Body of pancreas (tissue), 4 donors: Measurements from ENCODE around the gene OGG1. TPM values are rescaled to one million over a fixed set of nuclear protein-coding genes. Genes with fewer than 3 reads are reported as not detected.

ENCODE experiments used
- ATAC-seq: fragments of 150-250 bp; one replicate; pipeline ENCODE4 v1.9.1; 2016
- DNase-seq, 4 donors: peaks; one replicate each; pipeline ENCODE4 v3.0.0-alpha.2; 2019
- H3K27ac ChIP-seq, 4 donors: fragments of 200-600 bp; sonication (generic); 1 replicate in 3 of 4; 2 replicates in 1 of 4; pipeline versions ENCODE4 v1.5.1 to v1.6.1; 2016 to 2019; ENCODE audit warnings: mild to moderate bottlenecking in 1 of 4, mixed read lengths in 1 of 4, moderate library complexity in 1 of 4
- H3K27me3 ChIP-seq, 2 donors: fragments of 200-600 bp; sonication (generic); one replicate each; pipeline ENCODE4 v1.6.0; 2016; ENCODE audit warnings: mild to moderate bottlenecking in 1 of 2
- H3K36me3 ChIP-seq, 2 donors: fragments of 200-600 bp; sonication (generic); replicated peaks in 1 of 2; 2 replicates each; pipeline ENCODE4 v1.5.1; 2016; ENCODE audit warnings: low read depth in 2 of 2; ENCODE audit not compliant: insufficient read depth in 1 of 2
- H3K4me1 ChIP-seq: fragments of 200-600 bp; sonication (generic); one replicate; pipeline ENCODE4 v1.6.0; 2016
- H3K4me3 ChIP-seq, 2 donors: fragments of 200-600 bp; sonication (generic); 1 replicate in 1 of 2; 2 replicates in 1 of 2; pipeline ENCODE4 v1.5.1; 2016 to 2019
- H3K9me3 ChIP-seq, 3 donors: fragments of 200-600 bp; sonication (generic); 1 replicate in 2 of 3; 2 replicates in 1 of 3; pipeline ENCODE4 v1.5.1; 2016
- POLR2A ChIP-seq, 3 donors: fragments of 450-650 bp; IDR thresholded peaks; one replicate each; pipeline ENCODE4 v1.6.1; 2016; ENCODE audit warnings: antibody characterized with exemption in 3 of 3, mild to moderate bottlenecking in 2 of 3
- WGBS, 2 donors: methylation state at CpG; one replicate each; pipeline ENCODE4 v1.1.5; 2017; 5-methylcytosine and 5-hydroxymethylcytosine counted together
- intact Hi-C: fragments of 100-400 bp; cut with DNase I; formaldehyde crosslinking; loops from one replicate; pipeline ENCODE4 v1.15.1; 2023
- total RNA-seq, 2 donors: library from RNA; depleted of rRNA; stranded (reverse); fragments of >200 nt; gene quantifications; one replicate each; pipeline ENCODE4 v1.1.0, GENCODE V29; 2016
- TF ChIP-seq, protein P1 (sequence below), 7 experiments: fragments of 450-650 bp in 4 of 7; fragments of 200-600 bp in 3 of 7; sonication (generic) in 3 of 7; IDR thresholded peaks; one replicate each; pipeline ENCODE4 v1.5.1; 2016 to 2019; ENCODE audit warnings: antibody characterized with exemption in 7 of 7

OGG1 gene
- total RNA-seq, 2 donors from 2014 or later, result 18.1 to 28.3 TPM

DNA sequence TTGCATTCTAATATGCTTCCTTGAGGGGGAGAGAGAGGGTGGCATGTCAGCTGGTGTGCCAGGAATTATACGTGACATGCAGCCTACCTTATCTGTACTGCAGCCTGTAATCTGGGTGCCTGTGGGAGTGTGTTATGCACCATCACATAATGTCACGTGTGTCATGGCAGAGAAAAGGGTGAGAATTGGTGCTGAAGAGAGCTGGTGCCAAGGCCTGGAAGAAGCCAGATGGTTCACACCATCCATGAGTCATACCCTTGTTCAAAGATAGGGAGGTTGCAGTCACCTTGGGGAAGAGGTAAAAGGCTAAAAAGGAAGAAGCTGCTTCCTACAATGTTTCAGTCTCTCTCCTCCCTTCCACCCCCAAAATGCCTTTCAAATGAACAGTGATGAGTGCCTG is 12.9 kb upstream of the OGG1 start:
- Histone ChIP-seq H3K4me1 (peaks cover 26% of the 10 kb centered on the region), H3K27ac (no peak overlapping the region), H3K4me3 (no peak overlapping the region), H3K27me3 (no peaks in the 10 kb centered on the region), H3K9me3 (no peaks in the 10 kb centered on the region), H3K36me3 (peaks cover 6 to 30% of the 10 kb centered on the region in 2 donors)
- intact Hi-C loops, result no loop called here
- DNase-seq (no peak), ATAC-seq (no peak)
- 56 to 67% methylated on average over 2 of the region's 2 CpGs for WGBS, 2 donors
- TF ChIP-seq, protein P1, sequence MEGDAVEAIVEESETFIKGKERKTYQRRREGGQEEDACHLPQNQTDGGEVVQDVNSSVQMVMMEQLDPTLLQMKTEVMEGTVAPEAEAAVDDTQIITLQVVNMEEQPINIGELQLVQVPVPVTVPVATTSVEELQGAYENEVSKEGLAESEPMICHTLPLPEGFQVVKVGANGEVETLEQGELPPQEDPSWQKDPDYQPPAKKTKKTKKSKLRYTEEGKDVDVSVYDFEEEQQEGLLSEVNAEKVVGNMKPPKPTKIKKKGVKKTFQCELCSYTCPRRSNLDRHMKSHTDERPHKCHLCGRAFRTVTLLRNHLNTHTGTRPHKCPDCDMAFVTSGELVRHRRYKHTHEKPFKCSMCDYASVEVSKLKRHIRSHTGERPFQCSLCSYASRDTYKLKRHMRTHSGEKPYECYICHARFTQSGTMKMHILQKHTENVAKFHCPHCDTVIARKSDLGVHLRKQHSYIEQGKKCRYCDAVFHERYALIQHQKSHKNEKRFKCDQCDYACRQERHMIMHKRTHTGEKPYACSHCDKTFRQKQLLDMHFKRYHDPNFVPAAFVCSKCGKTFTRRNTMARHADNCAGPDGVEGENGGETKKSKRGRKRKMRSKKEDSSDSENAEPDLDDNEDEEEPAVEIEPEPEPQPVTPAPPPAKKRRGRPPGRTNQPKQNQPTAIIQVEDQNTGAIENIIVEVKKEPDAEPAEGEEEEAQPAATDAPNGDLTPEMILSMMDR (IDR thresholded peaks at IDR 0.05), result no peak
- no peak for TF ChIP-seq POLR2A (IDR thresholded peaks at IDR 0.05)

DNA sequence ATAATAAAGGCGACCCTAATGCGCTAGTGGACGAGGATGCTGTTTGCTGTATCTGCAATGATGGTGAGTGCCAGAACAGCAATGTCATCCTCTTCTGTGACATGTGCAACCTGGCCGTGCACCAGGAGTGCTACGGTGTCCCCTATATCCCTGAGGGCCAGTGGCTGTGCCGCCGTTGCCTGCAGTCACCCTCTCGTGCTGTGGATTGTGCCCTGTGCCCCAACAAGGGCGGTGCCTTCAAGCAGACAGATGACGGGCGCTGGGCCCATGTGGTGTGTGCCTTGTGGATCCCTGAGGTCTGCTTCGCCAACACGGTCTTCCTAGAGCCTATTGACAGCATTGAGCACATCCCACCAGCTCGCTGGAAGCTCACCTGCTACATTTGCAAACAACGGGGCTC is 10.6 kb upstream of the OGG1 start:
- no peak for ATAC-seq

DNA sequence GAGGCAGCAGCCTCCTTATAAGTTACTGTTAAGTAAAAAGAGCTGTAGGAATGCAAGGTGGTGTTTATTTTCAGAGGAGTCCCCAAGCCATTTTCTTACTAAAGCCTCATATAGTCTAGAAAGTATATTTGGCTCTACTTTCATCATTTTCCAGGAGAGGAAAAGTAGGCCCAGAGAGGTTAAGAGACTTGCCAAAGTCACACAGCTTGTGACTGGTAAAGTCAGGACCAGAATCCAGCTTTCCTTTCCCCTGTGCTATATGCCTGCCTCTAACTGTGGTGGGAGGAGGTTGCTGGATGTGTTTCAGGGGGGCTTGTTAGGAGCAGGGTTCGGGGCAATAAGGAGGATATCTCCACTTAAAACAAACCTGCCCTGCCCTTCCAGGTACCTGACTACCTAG is 7.2 kb upstream of the OGG1 start:
- Histone ChIP-seq H3K36me3 (peaks cover 6 to 70% of the 10 kb centered on the region in 2 donors), H3K9me3 (no peaks in the 10 kb centered on the region), H3K27ac (no peak overlapping the region), H3K4me3 (no peak overlapping the region), H3K27me3 (no peaks in the 10 kb centered on the region), H3K4me1 (no peaks in the 10 kb centered on the region)
- TF ChIP-seq, protein P1 (IDR thresholded peaks at IDR 0.05), result no peak
- TF ChIP-seq POLR2A (IDR thresholded peaks at IDR 0.05), result no peak
- no peak for DNase-seq
- intact Hi-C loops, result no loop called here
- ATAC-seq, result no peak
- 91 to 96% methylated on average over 1 of the region's 1 CpG for WGBS, 2 donors

More for the DNA sequence above, 10.6 kb upstream of the OGG1 start:
- no peak for DNase-seq
- no peaks in the 10 kb centered on the region for H3K27me3 ChIP-seq
- no peak for TF ChIP-seq POLR2A (IDR thresholded peaks at IDR 0.05)
- TF ChIP-seq, protein P1 (IDR thresholded peaks at IDR 0.05), result no peak
- no peak overlapping the region for H3K27ac ChIP-seq
- H3K9me3 ChIP-seq, result no peaks in the 10 kb centered on the region
- H3K4me3 ChIP-seq, result no peak overlapping the region
- peaks cover 8% of the 10 kb centered on the region for H3K4me1 ChIP-seq
- intact Hi-C loops, result no loop called here
- WGBS, 2 donors, result 87 to 90% methylated on average over 3 to 15 of the region's 15 CpGs
- peaks cover 6 to 52% of the 10 kb centered on the region in 2 donors for H3K36me3 ChIP-seq

DNA sequence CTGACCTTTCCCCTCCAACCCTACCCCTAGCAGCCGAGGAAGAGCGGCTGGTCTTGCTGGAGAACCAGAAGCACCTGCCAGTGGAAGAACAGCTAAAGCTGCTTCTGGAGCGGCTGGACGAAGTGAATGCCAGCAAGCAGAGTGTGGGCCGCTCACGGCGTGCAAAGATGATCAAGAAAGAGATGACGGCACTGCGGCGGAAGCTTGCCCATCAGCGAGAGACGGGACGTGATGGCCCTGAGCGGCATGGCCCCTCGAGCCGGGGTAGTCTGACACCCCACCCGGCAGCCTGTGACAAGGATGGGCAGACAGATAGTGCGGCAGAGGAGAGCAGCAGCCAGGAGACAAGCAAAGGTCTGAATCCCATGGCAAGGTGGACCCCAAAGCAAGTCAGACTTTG is 6.2 kb upstream of the OGG1 start:
- H3K4me1 ChIP-seq, result peaks cover 2% of the 10 kb centered on the region
- TF ChIP-seq, protein P1 (IDR thresholded peaks at IDR 0.05), result no peak
- TF ChIP-seq POLR2A (IDR thresholded peaks at IDR 0.05), result no peak
- intact Hi-C loops, result no loop called here
- 95 to 96% methylated on average over 18 of the region's 18 CpGs for WGBS, 2 donors
- no peak overlapping the region for H3K4me3 ChIP-seq
- no peak overlapping the region for H3K27ac ChIP-seq
- ATAC-seq, result no peak
- no peak for DNase-seq
- H3K36me3 ChIP-seq, result peaks cover 6 to 70% of the 10 kb centered on the region in 2 donors
- H3K27me3 ChIP-seq, result no peaks in the 10 kb centered on the region
- H3K9me3 ChIP-seq, result no peaks in the 10 kb centered on the region

DNA sequence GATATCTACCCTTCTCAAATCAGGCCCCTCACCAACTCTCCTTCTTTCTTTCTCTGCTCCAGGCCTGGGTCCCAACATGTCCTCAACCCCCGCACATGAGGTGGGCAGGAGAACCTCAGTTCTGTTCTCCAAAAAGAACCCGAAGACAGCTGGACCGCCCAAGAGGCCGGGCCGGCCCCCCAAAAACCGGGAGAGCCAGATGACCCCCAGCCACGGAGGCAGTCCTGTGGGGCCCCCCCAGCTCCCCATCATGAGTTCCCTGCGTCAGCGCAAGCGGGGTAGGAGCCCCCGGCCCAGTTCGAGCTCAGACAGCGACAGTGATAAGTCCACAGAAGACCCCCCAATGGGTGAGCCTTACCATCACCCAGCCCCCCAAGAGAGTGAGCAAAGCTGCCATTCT is 5.6 kb upstream of the OGG1 start:
- H3K27me3 ChIP-seq, result no peaks in the 10 kb centered on the region
- DNase-seq (no peak), ATAC-seq (no peak)
- intact Hi-C loops, result no loop called here
- WGBS, 2 donors, result 92 to 97% methylated on average over 6 to 12 of the region's 13 CpGs
- no peak overlapping the region for H3K4me3 ChIP-seq
- no peaks in the 10 kb centered on the region for H3K9me3 ChIP-seq
- TF ChIP-seq, protein P1 (IDR thresholded peaks at IDR 0.05), result no peak
- TF ChIP-seq POLR2A (IDR thresholded peaks at IDR 0.05), result no peak
- peaks cover 6 to 65% of the 10 kb centered on the region in 2 donors for H3K36me3 ChIP-seq
- no peak overlapping the region for H3K27ac ChIP-seq
- H3K4me1 ChIP-seq, result peaks cover 8% of the 10 kb centered on the region
